Subcutaneous abdominal adipose tissue (tissue), 5 donors: ENCODE measurements around the gene UPK3B.
"Not testable (repeated sequence)": the region's sequence is repeated elsewhere in the genome, so short reads cannot be mapped to it uniquely, and the experiment has no call there.

ENCODE experiments used
- H3K27ac ChIP-seq: one replicate; pipeline ENCODE4 v1.7.0; 2013; ENCODE audit warnings: low read depth, mild to moderate bottlenecking, inconsistent platforms, low read length, moderate library complexity
- H3K27me3 ChIP-seq, 5 donors: one replicate each; pipeline ENCODE4 v1.7.0; 2013; ENCODE audit warnings: low read length in 5 of 5, inconsistent platforms in 1 of 5; ENCODE audit not compliant: control insufficient read depth in 5 of 5, insufficient read depth in 4 of 5
- H3K36me3 ChIP-seq, 5 donors: one replicate each; pipeline ENCODE4 v1.7.0; 2013; ENCODE audit warnings: low read length in 5 of 5; ENCODE audit not compliant: control insufficient read depth in 5 of 5, insufficient read depth in 5 of 5
- H3K4me1 ChIP-seq, 5 donors: one replicate each; pipeline ENCODE4 v1.7.0; 2013; ENCODE audit warnings: low read length in 5 of 5, mild to moderate bottlenecking in 3 of 5, moderate library complexity in 1 of 5; ENCODE audit not compliant: control insufficient read depth in 5 of 5, insufficient read depth in 5 of 5
- H3K4me3 ChIP-seq, 5 donors: one replicate each; pipeline ENCODE4 v1.7.0; 2013; ENCODE audit warnings: low read length in 5 of 5, low read depth in 1 of 5
- H3K9ac ChIP-seq, 5 donors: one replicate each; pipeline ENCODE4 v1.7.0; 2013; ENCODE audit warnings: low read length in 5 of 5, mild to moderate bottlenecking in 4 of 5, moderate library complexity in 3 of 5
- H3K9me3 ChIP-seq, 5 donors: one replicate each; pipeline ENCODE4 v1.7.0; 2013; ENCODE audit warnings: low read length in 5 of 5; ENCODE audit not compliant: control insufficient read depth in 5 of 5
- donor health status: healthy.
- donor health status: healthy.
- donor health status: healthy.
- donor health status: healthy.
- donor health status: healthy.

UPK3B gene

GRCh38 chr7:76509931-76510877 lies at the start of gene UPK3B:
Gene UPK3B (plus strand): TSS chr7:76510552. CDS start chr7:76510653, 101 bp downstream.
- Histone ChIP-seq H3K9me3 (peaks cover 0 to 2% (median 0%) of the 10 kb centered on the region in 5 donors), H3K4me1 (peaks cover 0 to 23% (median 16%) of the 10 kb centered on the region in 5 donors), H3K9ac (no peak within 1 kb of the TSS), H3K27ac (no peak within 1 kb of the TSS), H3K27me3 (no peaks in the 10 kb centered on the region), H3K4me3 (no peak within 1 kb of the TSS), H3K36me3 (peaks cover 0 to 18% (median 11%) of the 10 kb centered on the region in 5 donors)

DNA sequence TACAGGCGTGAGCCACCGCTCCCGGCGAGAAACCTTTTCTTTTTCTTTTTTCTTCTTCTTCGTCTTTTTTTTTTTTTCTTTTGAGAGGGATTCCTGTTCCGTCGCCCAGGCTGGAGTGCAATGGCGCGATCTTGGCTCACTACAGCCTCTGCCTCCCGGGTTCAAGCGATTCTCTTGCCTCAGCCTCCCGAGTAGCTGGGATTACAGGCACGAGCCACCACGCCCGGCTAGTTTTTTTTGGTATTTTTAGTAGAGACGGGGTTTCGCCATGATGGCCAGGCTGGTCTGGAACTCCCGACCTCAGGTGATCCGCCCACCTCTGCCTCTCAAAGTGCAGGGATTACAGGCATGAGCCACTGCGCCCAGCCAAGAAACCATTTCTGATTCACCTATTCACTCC lies 49.6 kb upstream of the UPK3B start:
- H3K27me3 ChIP-seq, H3K4me3 ChIP-seq, H3K9me3 ChIP-seq, H3K4me1 ChIP-seq, H3K36me3 ChIP-seq, H3K27ac ChIP-seq, H3K9ac ChIP-seq: not testable (repeated sequence)

GRCh38 chr7:76461464-76462101 lies 48.8 kb upstream of the UPK3B start, which contains the start of gene DTX2:
Gene DTX2 (plus strand): TSS chr7:76461709. CDS start chr7:76480510, 18,801 bp downstream.
- H3K9me3 ChIP-seq, H3K27me3 ChIP-seq, H3K36me3 ChIP-seq, H3K27ac ChIP-seq, H3K4me1 ChIP-seq, H3K9ac ChIP-seq: not testable (repeated sequence)
- peak within 1 kb of the TSS in 3 of 5 donors; percentile 47 to 54 (median 47) for H3K4me3 ChIP-seq

DNA sequence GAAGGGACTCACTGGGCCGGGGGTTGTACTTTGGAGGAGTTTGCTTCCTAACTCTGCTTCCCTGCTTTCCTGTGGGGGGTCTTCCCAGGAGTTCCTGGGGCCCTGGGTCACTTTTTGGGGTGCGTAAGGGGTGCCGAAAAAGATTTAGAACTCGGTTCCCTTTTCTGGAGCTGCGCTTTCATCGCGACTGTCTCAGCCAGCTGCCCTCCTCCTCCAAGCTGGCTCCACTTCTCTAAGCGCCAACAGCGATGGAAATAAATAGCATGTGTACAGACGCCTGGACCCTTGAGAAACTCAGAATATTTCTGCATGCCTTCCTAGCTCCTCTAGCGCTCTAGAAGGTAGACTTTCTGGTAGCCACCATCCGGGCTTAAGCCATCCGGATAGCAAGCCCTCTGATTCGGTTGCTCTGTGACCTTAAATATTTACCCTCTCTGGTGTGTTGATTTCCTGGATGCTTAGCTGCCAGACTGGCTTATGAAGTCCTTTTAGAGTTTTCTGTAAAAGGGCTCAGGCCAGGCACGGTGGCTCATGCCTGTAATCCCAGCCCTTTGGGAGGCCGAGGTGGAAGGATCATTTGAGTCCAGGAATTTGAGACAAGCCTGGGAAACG lies 48.0 kb upstream of the UPK3B start:
- H3K4me3 ChIP-seq, H3K4me1 ChIP-seq, H3K36me3 ChIP-seq, H3K9ac ChIP-seq, H3K27ac ChIP-seq, H3K27me3 ChIP-seq, H3K9me3 ChIP-seq: not testable (repeated sequence)

DNA sequence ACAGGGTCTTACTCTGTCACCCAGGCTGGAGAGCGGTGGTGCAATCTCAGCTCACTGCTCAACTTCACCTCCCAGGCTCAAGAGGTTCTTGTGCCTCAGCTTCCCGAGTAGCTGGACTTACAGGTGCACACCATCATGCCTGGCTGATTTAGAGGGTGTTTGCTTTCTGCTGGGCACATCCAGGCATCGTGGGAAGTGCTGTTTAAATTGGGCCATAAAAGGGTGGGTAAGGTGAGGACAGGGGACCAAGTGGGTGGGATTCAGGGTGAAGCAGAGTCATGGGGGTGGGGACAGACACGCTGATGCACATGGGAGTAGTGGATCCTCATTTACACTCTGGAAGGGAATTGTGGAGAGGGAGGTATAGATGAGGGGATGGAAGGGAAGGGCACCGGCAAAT lies 45.4 kb upstream of the UPK3B start:
- not testable (repeated sequence) for H3K9me3 ChIP-seq, H3K4me3 ChIP-seq, H3K9ac ChIP-seq, H3K36me3 ChIP-seq, H3K27ac ChIP-seq, H3K4me1 ChIP-seq, H3K27me3 ChIP-seq

GRCh38 chr7:76465950-76466349 lies 44.4 kb upstream of the UPK3B start:
- not testable (repeated sequence) for H3K9ac ChIP-seq, H3K36me3 ChIP-seq, H3K9me3 ChIP-seq, H3K27ac ChIP-seq, H3K4me1 ChIP-seq, H3K27me3 ChIP-seq, H3K4me3 ChIP-seq

- not testable (repeated sequence) for H3K36me3 ChIP-seq, H3K4me3 ChIP-seq, H3K27me3 ChIP-seq, H3K9ac ChIP-seq, H3K27ac ChIP-seq, H3K4me1 ChIP-seq, H3K9me3 ChIP-seq
Measured at GRCh38 chr7:76467743-76468404, 42.5 kb upstream of the UPK3B start.

- not testable (repeated sequence) for H3K9me3 ChIP-seq, H3K36me3 ChIP-seq, H3K4me3 ChIP-seq, H3K27me3 ChIP-seq, H3K9ac ChIP-seq, H3K27ac ChIP-seq, H3K4me1 ChIP-seq
Measured at GRCh38 chr7:76471556-76472221, 38.7 kb upstream of the UPK3B start.

DNA sequence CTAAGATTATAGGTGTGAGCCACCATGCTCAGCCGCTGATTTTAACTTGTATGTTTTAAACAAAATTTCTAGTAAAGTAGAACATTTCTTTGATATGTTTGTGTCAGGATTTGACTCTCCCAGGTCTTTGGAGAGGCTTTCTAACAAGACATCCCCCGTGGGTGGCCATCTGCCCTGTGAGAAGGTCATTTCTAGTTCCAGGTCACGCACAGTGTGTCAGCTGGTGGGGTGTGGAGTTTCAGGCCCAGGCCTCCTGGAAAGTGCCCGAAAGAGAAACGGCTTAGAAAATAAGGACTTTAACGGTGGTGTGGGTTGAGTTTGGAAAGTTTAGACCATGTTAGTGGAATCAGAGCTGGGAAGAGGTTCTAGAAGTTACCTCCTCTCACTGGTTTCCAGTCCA lies 37.3 kb upstream of the UPK3B start:
- H3K27me3 ChIP-seq, H3K36me3 ChIP-seq, H3K4me1 ChIP-seq, H3K27ac ChIP-seq, H3K9ac ChIP-seq, H3K4me3 ChIP-seq, H3K9me3 ChIP-seq: not testable (repeated sequence)
